Subcutaneous abdominal adipose tissue (tissue), 5 donors: ENCODE data around the gene ABHD1.

ENCODE experiments used
- H3K27ac ChIP-seq: one replicate; pipeline ENCODE4 v1.7.0; 2013; ENCODE audit warnings: low read depth, mild to moderate bottlenecking, inconsistent platforms, low read length, moderate library complexity
- H3K27me3 ChIP-seq, 5 donors: one replicate each; pipeline ENCODE4 v1.7.0; 2013; ENCODE audit warnings: low read length in 5 of 5, inconsistent platforms in 1 of 5; ENCODE audit not compliant: control insufficient read depth in 5 of 5, insufficient read depth in 4 of 5
- H3K36me3 ChIP-seq, 5 donors: one replicate each; pipeline ENCODE4 v1.7.0; 2013; ENCODE audit warnings: low read length in 5 of 5; ENCODE audit not compliant: control insufficient read depth in 5 of 5, insufficient read depth in 5 of 5
- H3K4me1 ChIP-seq, 5 donors: one replicate each; pipeline ENCODE4 v1.7.0; 2013; ENCODE audit warnings: low read length in 5 of 5, mild to moderate bottlenecking in 3 of 5, moderate library complexity in 1 of 5; ENCODE audit not compliant: control insufficient read depth in 5 of 5, insufficient read depth in 5 of 5
- H3K4me3 ChIP-seq, 5 donors: one replicate each; pipeline ENCODE4 v1.7.0; 2013; ENCODE audit warnings: low read length in 5 of 5, low read depth in 1 of 5
- H3K9ac ChIP-seq, 5 donors: one replicate each; pipeline ENCODE4 v1.7.0; 2013; ENCODE audit warnings: low read length in 5 of 5, mild to moderate bottlenecking in 4 of 5, moderate library complexity in 3 of 5
- H3K9me3 ChIP-seq, 5 donors: one replicate each; pipeline ENCODE4 v1.7.0; 2013; ENCODE audit warnings: low read length in 5 of 5; ENCODE audit not compliant: control insufficient read depth in 5 of 5
- donor health status: healthy.
- donor health status: healthy.
- donor health status: healthy.
- donor health status: healthy.
- donor health status: healthy.

The ABHD1 gene

GRCh38 chr2:27135478-27135955 lies 11.9 kb downstream of the ABHD1 start:
- peaks cover 0 to 25% (median 23%) of the 10 kb centered on the region in 5 donors for H3K4me1 ChIP-seq
- peaks cover 0 to 25% (median 22%) of the 10 kb centered on the region in 5 donors for H3K36me3 ChIP-seq
- H3K27me3 ChIP-seq, result no peaks in the 10 kb centered on the region
- no peaks in the 10 kb centered on the region for H3K9me3 ChIP-seq
- H3K4me3 ChIP-seq, result no peak overlapping the region
- no peak overlapping the region for H3K9ac ChIP-seq
- no peak overlapping the region for H3K27ac ChIP-seq

DNA sequence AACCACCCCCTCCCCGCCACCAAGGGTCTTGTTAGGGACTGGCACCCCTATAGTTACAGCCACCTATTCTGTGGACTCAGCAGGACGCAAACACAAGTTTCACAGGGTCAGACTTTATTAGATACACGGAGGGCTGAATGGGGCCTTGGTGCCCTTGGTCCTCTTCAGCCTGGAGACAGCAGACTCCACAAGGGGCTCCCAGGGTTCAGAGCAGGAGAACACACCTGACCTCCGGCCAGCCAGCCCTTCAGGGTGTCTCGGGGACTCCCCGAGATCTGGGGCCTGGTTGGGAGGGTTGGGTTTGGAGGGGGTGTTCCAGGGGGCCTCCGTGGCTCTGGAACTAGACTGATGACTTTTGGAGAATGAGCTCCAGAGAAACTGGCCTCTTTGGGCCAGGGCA lies 13.1 kb downstream of the ABHD1 start:
- Histone ChIP-seq H3K4me1 (peaks cover 0 to 24% (median 23%) of the 10 kb centered on the region in 5 donors), H3K27ac (no peak overlapping the region), H3K4me3 (no peak overlapping the region), H3K9ac (no peak overlapping the region), H3K27me3 (no peaks in the 10 kb centered on the region), H3K9me3 (no peaks in the 10 kb centered on the region), H3K36me3 (peaks cover 0 to 13% (median 9%) of the 10 kb centered on the region in 5 donors)

DNA sequence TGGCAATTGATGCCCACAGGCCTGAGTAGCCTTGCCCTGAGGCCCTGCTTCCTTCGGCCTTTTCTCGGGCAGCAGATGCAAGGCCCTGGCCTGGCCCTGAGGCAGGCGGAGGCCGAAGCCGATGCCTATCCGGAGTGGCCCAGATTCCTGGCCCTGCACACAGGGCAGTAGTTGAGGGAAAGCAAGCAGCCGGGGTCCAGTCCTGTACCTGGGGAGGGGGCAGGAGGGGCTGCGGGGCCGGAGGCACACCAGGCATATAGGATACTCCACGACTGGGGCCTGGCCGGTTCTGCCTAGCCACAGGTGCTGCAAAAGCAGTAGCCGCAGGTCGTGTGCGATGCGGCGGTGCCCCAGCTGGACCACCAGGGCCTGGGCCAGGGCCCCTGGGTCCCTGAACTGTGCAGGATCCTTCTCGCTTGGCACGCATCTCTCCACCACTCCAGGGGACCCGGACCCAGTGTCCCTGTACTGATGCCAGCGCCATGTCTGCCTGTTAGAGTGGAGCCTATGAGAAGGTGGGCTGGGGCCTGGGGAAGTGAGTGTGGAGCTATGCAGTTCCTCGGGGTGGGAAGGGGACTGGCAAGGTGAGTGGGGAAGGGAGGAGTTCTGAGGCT lies 13.8 kb downstream of the ABHD1 start:
- H3K27ac ChIP-seq, result no peak overlapping the region
- H3K4me1 ChIP-seq, result peaks cover 0 to 21% (median 18%) of the 10 kb centered on the region in 5 donors
- peaks cover 0 to 6% (median 3%) of the 10 kb centered on the region in 5 donors for H3K36me3 ChIP-seq
- H3K4me3 ChIP-seq, result no peak overlapping the region
- no peaks in the 10 kb centered on the region for H3K27me3 ChIP-seq
- no peaks in the 10 kb centered on the region for H3K9me3 ChIP-seq
- H3K9ac ChIP-seq, result no peak overlapping the region

GRCh38 chr2:27138111-27138510 lies 14.5 kb downstream of the ABHD1 start:
- H3K36me3 ChIP-seq, result no peaks in the 10 kb centered on the region
- no peaks in the 10 kb centered on the region for H3K27me3 ChIP-seq
- no peak overlapping the region for H3K4me3 ChIP-seq
- no peak overlapping the region for H3K9ac ChIP-seq
- H3K9me3 ChIP-seq, result no peaks in the 10 kb centered on the region
- H3K4me1 ChIP-seq, result peaks cover 0 to 14% (median 11%) of the 10 kb centered on the region in 5 donors
- no peak overlapping the region for H3K27ac ChIP-seq

DNA sequence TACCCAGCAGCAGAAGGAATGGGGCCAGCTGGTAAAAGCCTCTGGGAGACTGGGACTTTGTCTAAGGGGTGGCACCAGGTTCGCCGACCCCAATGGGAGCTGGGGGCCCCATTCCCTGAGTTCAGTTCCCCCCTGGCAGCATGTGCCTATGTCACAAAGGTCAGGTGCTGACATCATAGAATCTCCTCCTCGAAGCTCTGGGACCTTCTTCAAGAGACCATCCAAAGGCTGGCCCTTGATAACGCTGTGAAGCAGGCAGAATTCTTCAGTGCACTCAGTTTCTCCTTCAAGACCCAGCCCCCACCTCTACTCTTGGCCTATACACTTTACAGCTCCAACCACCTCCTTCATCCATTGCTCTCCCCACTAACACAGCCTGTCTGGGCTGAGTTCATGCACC lies 15.7 kb downstream of the ABHD1 start, which contains the start of gene PRR30:
PRR30 (minus strand) TSS at position 101 of the 400 bp plus-strand sequence. CDS start 1,081 bp downstream, outside the sequence.
- Histone ChIP-seq H3K27me3 (no peaks in the 10 kb centered on the region), H3K9ac (no peak within 1 kb of the TSS), H3K27ac (no peak within 1 kb of the TSS), H3K4me3 (no peak within 1 kb of the TSS), H3K36me3 (no peaks in the 10 kb centered on the region), H3K4me1 (peaks cover 0 to 3% (median 2%) of the 10 kb centered on the region in 5 donors), H3K9me3 (no peaks in the 10 kb centered on the region)

GRCh38 chr2:27143285-27143684 lies 19.7 kb downstream of the ABHD1 start:
- no peaks in the 10 kb centered on the region for H3K4me1 ChIP-seq
- H3K9me3 ChIP-seq, result no peaks in the 10 kb centered on the region
- H3K27me3 ChIP-seq, result no peaks in the 10 kb centered on the region
- H3K27ac ChIP-seq, result no peak overlapping the region
- H3K36me3 ChIP-seq, result no peaks in the 10 kb centered on the region
- H3K4me3 ChIP-seq, result no peak overlapping the region
- no peak overlapping the region for H3K9ac ChIP-seq

- Histone ChIP-seq H3K9ac (no peak overlapping the region), H3K4me1 (peaks cover 0 to 8% (median 6%) of the 10 kb centered on the region in 5 donors), H3K36me3 (no peaks in the 10 kb centered on the region), H3K27me3 (peaks cover 0 to 5% (median 0%) of the 10 kb centered on the region in 5 donors), H3K4me3 (no peak overlapping the region), H3K27ac (no peak overlapping the region), H3K9me3 (no peaks in the 10 kb centered on the region)
Observed at GRCh38 chr2:27145682-27146081, 22.1 kb downstream of the ABHD1 start.

GRCh38 chr2:27147935-27148334 lies 24.3 kb downstream of the ABHD1 start:
- Histone ChIP-seq H3K36me3 (no peaks in the 10 kb centered on the region), H3K4me3 (no peak overlapping the region), H3K9me3 (no peaks in the 10 kb centered on the region), H3K27me3 (peaks cover 0 to 5% (median 0%) of the 10 kb centered on the region in 5 donors), H3K4me1 (peaks cover 0 to 8% (median 6%) of the 10 kb centered on the region in 5 donors), H3K9ac (no peak overlapping the region), H3K27ac (no peak overlapping the region)

DNA sequence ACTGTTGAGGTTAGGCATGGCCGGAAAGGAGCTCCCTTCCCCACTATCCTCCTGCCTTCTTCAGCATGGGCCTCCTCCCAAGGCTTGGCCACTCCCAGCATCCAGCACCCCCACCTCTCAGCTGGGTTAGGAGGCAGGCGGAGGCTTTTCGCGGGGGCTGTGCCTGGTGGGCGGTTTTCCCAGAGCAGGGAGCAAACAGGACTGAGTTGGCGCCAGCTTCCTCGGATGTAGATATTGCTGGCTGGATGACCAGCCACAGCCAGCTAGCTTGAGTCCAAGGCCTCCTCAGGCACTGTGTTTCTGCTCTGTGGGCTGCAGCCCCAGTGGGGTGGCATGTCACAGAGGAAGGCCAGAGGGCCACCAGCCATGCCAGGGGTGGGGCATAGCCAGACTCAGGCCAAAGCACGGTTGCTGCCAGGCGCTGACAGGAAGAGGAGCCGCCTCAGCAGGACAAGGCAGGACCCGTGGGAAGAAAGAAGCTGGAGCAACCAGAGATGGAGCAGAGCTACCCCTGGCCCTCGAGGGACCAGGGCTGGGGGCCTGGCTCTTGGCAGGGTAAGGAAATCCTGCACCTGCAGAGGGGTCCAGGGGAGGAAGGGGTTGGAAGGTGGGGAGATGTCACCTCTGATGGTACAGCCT lies 25.3 kb downstream of the ABHD1 start, which contains the start of gene TCF23:
TCF23 (plus strand) TSS at position 204 of the 639 bp plus-strand sequence; CDS start at position 334, 130 bp downstream.
- no peaks in the 10 kb centered on the region for H3K36me3 ChIP-seq
- no peak within 1 kb of the TSS for H3K4me3 ChIP-seq
- no peaks in the 10 kb centered on the region for H3K9me3 ChIP-seq
- peaks cover 0 to 5% (median 0%) of the 10 kb centered on the region in 5 donors for H3K27me3 ChIP-seq
- peaks cover 0 to 8% (median 6%) of the 10 kb centered on the region in 5 donors for H3K4me1 ChIP-seq
- no peak within 1 kb of the TSS for H3K27ac ChIP-seq
- H3K9ac ChIP-seq, result no peak within 1 kb of the TSS
